WTC11 (cell line): ENCODE results near the gene FAM227B.

Experiments
- CBFB ChIP-seq: sonication (generic); formaldehyde crosslinking; IDR thresholded peaks from 2 replicates; pipeline ENCODE4 v1.8.1; 2022; ENCODE audit warnings: mild to moderate bottlenecking, low read depth, missing genetic modification reagents
- CTCF ChIP-seq: fragments of 200-600 bp; IDR thresholded peaks from 2 replicates; pipeline ENCODE4 v1.8.0; 2022; ENCODE audit warnings: antibody characterized with exemption
- E2F1 ChIP-seq: sonication (generic); formaldehyde crosslinking; IDR thresholded peaks from 2 replicates; pipeline ENCODE4 v1.8.0; 2022; ENCODE audit warnings: mild to moderate bottlenecking, missing genetic modification reagents
- E2F4 ChIP-seq: sonication (generic); formaldehyde crosslinking; IDR thresholded peaks from 2 replicates; pipeline ENCODE4 v1.8.1; 2022; ENCODE audit warnings: low read depth, mild to moderate bottlenecking, moderate library complexity, missing genetic modification reagents, borderline replicate concordance
- FOXJ3 ChIP-seq: sonication (generic); formaldehyde crosslinking; IDR thresholded peaks from 2 replicates; pipeline ENCODE4 v1.9.0; 2021; ENCODE audit warnings: missing genetic modification reagents, mild to moderate bottlenecking, borderline replicate concordance
- FOXK1 ChIP-seq: sonication (generic); formaldehyde crosslinking; IDR thresholded peaks from 2 replicates; pipeline ENCODE4 v1.8.0; 2022; ENCODE audit warnings: mild to moderate bottlenecking, moderate library complexity, missing genetic modification reagents
- IRF1 ChIP-seq: sonication (generic); formaldehyde crosslinking; IDR thresholded peaks from 2 replicates; pipeline ENCODE4 v1.8.0; 2023; ENCODE audit warnings: missing genetic modification reagents
- IRF2 ChIP-seq: sonication (generic); formaldehyde crosslinking; IDR thresholded peaks from 2 replicates; pipeline ENCODE4 v1.8.0; 2022; ENCODE audit warnings: low read depth, missing genetic modification reagents, borderline replicate concordance
- MAX ChIP-seq: sonication (generic); formaldehyde crosslinking; IDR thresholded peaks from 2 replicates; pipeline ENCODE4 v1.8.0; 2022; ENCODE audit warnings: mild to moderate bottlenecking, missing genetic modification reagents
- USF2 ChIP-seq: sonication (generic); formaldehyde crosslinking; IDR thresholded peaks from 2 replicates; pipeline ENCODE4 v1.8.1; 2023; ENCODE audit warnings: mild to moderate bottlenecking, missing genetic modification reagents, moderate library complexity
- ZNF138 ChIP-seq: sonication (generic); formaldehyde crosslinking; conservative IDR thresholded peaks from 2 replicates; pipeline ENCODE4 v1.8.1; 2022; ENCODE audit warnings: mild to moderate bottlenecking, moderate library complexity, missing genetic modification reagents
- ZNF512 ChIP-seq: sonication (generic); formaldehyde crosslinking; IDR thresholded peaks from 2 replicates; pipeline ENCODE4 v1.8.1; 2022; ENCODE audit warnings: missing genetic modification reagents, borderline replicate concordance

- TF ChIP-seq E2F1 (CRISPR knock-in tag) = no peak
- TF ChIP-seq E2F4 (CRISPR knock-in tag) = no peak
- no peak for TF ChIP-seq ZNF512 (CRISPR knock-in tag)
- TF ChIP-seq IRF1 (CRISPR knock-in tag) = no peak
- no peak for TF ChIP-seq CTCF
- TF ChIP-seq FOXK1 = no peak
- no peak for TF ChIP-seq IRF2 (CRISPR knock-in tag)
- TF ChIP-seq FOXJ3 (CRISPR knock-in tag) = no peak
- no peak for TF ChIP-seq ZNF138 (CRISPR knock-in tag)
- TF ChIP-seq MAX (CRISPR knock-in tag) = no peak
- TF ChIP-seq USF2 (CRISPR knock-in tag) = no peak
- TF ChIP-seq CBFB (CRISPR knock-in tag) = no peak
These were observed 168.0 kb downstream of the FAM227B start for GRCh38 chr15:49452595-49452994.
